Melanocyte of skin (primary cell): ENCODE data around the gene USP17L24. TPM values are rescaled to one million over a fixed set of nuclear protein-coding genes. Genes with fewer than 3 reads are reported as not detected.

Experiments
- total RNA-seq, 2 donors: library from RNA; depleted of rRNA; stranded (reverse); fragments of >200 nt; gene quantifications; 2 replicates each; pipeline ENCODE4 v1.2.3, GENCODE V29; 2012

Gene USP17L24, protein sequence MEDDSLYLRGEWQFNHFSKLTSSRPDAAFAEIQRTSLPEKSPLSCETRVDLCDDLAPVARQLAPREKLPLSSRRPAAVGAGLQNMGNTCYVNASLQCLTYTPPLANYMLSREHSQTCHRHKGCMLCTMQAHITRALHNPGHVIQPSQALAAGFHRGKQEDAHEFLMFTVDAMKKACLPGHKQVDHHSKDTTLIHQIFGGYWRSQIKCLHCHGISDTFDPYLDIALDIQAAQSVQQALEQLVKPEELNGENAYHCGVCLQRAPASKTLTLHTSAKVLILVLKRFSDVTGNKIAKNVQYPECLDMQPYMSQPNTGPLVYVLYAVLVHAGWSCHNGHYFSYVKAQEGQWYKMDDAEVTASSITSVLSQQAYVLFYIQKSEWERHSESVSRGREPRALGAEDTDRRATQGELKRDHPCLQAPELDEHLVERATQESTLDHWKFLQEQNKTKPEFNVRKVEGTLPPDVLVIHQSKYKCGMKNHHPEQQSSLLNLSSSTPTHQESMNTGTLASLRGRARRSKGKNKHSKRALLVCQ
- total RNA-seq = not detected

DNA sequence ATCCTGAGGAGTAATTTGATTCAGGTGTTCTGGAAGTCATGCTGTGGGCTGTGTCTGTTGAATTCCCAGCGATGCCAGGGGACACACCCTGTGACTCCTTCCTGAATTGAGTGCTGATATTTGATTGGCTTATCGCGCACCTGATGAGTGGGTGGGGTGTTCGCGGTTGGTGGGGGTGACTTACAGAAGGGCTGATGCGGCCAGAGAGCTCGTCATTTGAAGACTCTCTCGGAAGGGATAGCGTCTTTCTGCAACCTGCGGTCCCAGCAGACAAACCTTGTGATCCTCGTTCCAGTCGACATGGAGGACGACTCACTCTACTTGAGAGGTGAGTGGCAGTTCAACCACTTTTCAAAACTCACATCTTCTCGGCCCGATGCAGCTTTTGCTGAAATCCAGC lies at the start of gene USP17L24:
TSS of gene USP17L24 (plus strand) at position 301 of the 400 bp plus-strand sequence. CDS start at position 301, 0 bp downstream.

GRCh38 chr4:9329611-9330010 lies 4.6 kb downstream of the USP17L24 start, which contains the start of gene USP17L25:
USP17L25 (plus strand) TSS chr4:9329911; CDS start chr4:9329911, 0 bp downstream.

GRCh38 chr4:9334358-9334757 lies 9.4 kb downstream of the USP17L24 start, which contains the start of gene USP17L26:
USP17L26 (plus strand) TSS chr4:9334658; CDS start chr4:9334658, 0 bp downstream.

GRCh38 chr4:9339103-9339502 lies 14.1 kb downstream of the USP17L24 start, which contains the start of gene USP17L5:
USP17L5 (plus strand) TSS chr4:9339403; CDS start chr4:9339403, 0 bp downstream.

GRCh38 chr4:9343848-9344247 lies 18.9 kb downstream of the USP17L24 start, which contains the start of gene USP17L27:
USP17L27 (plus strand) TSS chr4:9344148; CDS start chr4:9344148, 0 bp downstream.

DNA sequence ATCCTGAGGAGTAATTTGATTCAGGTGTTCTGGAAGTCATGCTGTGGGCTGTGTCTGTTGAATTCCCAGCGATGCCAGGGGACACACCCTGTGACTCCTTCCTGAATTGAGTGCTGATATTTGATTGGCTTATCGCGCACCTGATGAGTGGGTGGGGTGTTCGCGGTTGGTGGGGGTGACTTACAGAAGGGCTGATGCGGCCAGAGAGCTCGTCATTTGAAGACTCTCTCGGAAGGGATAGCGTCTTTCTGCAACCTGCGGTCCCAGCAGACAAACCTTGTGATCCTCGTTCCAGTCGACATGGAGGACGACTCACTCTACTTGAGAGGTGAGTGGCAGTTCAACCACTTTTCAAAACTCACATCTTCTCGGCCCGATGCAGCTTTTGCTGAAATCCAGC lies 23.6 kb downstream of the USP17L24 start, which contains the start of gene USP17L28:
TSS of gene USP17L28 (plus strand) at position 301 of the 400 bp plus-strand sequence. CDS start at position 301, 0 bp downstream.

DNA sequence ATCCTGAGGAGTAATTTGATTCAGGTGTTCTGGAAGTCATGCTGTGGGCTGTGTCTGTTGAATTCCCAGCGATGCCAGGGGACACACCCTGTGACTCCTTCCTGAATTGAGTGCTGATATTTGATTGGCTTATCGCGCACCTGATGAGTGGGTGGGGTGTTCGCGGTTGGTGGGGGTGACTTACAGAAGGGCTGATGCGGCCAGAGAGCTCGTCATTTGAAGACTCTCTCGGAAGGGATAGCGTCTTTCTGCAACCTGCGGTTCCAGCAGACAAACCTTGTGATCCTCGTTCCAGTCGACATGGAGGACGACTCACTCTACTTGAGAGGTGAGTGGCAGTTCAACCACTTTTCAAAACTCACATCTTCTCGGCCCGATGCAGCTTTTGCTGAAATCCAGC lies 28.4 kb downstream of the USP17L24 start, which contains the start of gene USP17L29:
TSS of gene USP17L29 (plus strand) at position 301 of the 400 bp plus-strand sequence. CDS start at position 301, 0 bp downstream.

GRCh38 chr4:9362829-9363228 lies 37.9 kb downstream of the USP17L24 start, which contains the start of gene USP17L30:
USP17L30 (plus strand) TSS chr4:9363129; CDS start chr4:9363129, 0 bp downstream.

Other genes with a start within 250 kb of the USP17L24 start
- gene FAM90A26, start 154.8 kb upstream of the USP17L24 start, total RNA-seq = not detected
- not detected for gene USP17L10, start 114.5 kb upstream of the USP17L24 start, total RNA-seq
- not detected for gene USP17L11, start 109.8 kb upstream of the USP17L24 start, total RNA-seq
- not detected for gene USP17L12, start 105.0 kb upstream of the USP17L24 start, total RNA-seq
- gene USP17L13, start 100.3 kb upstream of the USP17L24 start, total RNA-seq = not detected
- not detected for gene USP17L15, start 90.8 kb upstream of the USP17L24 start, total RNA-seq
- gene USP17L17, start 81.3 kb upstream of the USP17L24 start, total RNA-seq = not detected
- gene USP17L18, start 76.5 kb upstream of the USP17L24 start, total RNA-seq = not detected
- gene USP17L19, start 71.8 kb upstream of the USP17L24 start, total RNA-seq = not detected
- gene USP17L20, start 67.0 kb upstream of the USP17L24 start, total RNA-seq = not detected
- gene USP17L21, start 62.3 kb upstream of the USP17L24 start, total RNA-seq = not detected
- not detected for gene USP17L22, start 57.5 kb upstream of the USP17L24 start, total RNA-seq
- gene USP17L25, start 4.7 kb downstream of the USP17L24 start, total RNA-seq = not detected
- not detected for gene USP17L26, start 9.5 kb downstream of the USP17L24 start, total RNA-seq
- gene USP17L5, start 14.2 kb downstream of the USP17L24 start, total RNA-seq = not detected
- not detected for gene USP17L27, start 19.0 kb downstream of the USP17L24 start, total RNA-seq
- not detected for gene USP17L28, start 23.7 kb downstream of the USP17L24 start, total RNA-seq
- not detected for gene USP17L29, start 28.5 kb downstream of the USP17L24 start, total RNA-seq
- not detected for gene USP17L30, start 38.0 kb downstream of the USP17L24 start, total RNA-seq
- gene DEFB131A, start 119.2 kb downstream of the USP17L24 start, total RNA-seq = not detected